Limb (tissue), 2 donors: ENCODE measurements around the gene AARS1.
"Not testable (repeated sequence)": the region's sequence is repeated elsewhere in the genome, so short reads cannot be mapped to it uniquely, and the experiment has no call there.

Experiments used
- DNase-seq, 2 donors: peaks; one replicate each; pipeline ENCODE4 v3.0.0-alpha.2; 2016; ENCODE audit errors: extremely low spot score in 2 of 2

The AARS1 gene

GRCh38 chr16:70289229-70290094 is at the start of gene AARS1:
Gene AARS1 (minus strand): TSS chr16:70289506. CDS start chr16:70282763, 6,743 bp downstream.
- peak; percentile 96 to 98 for DNase-seq

- DNase-seq, result no peak
These were observed 48.5 kb upstream of the AARS1 start for GRCh38 chr16:70337814-70338213.

GRCh38 chr16:70332728-70333127 is 43.4 kb upstream of the AARS1 start:
- not testable (repeated sequence) for DNase-seq

- no peak for DNase-seq
These were observed 42.5 kb upstream of the AARS1 start for GRCh38 chr16:70331588-70332358.

GRCh38 chr16:70331091-70331490 is 41.8 kb upstream of the AARS1 start:
- DNase-seq, result no peak

- no peak for DNase-seq
These were observed 35.9 kb upstream of the AARS1 start for GRCh38 chr16:70324998-70325747.

GRCh38 chr16:70320121-70320520 is 30.8 kb upstream of the AARS1 start:
- no peak for DNase-seq

GRCh38 chr16:70307726-70308125 is 18.4 kb upstream of the AARS1 start:
- not testable (repeated sequence) for DNase-seq

- no peak for DNase-seq
These were observed 17.6 kb upstream of the AARS1 start for GRCh38 chr16:70306880-70307279.

GRCh38 chr16:70304892-70305448 is 15.7 kb upstream of the AARS1 start:
- DNase-seq, result no peak

- DNase-seq, result no peak
These were observed 13.4 kb upstream of the AARS1 start for GRCh38 chr16:70302745-70303144.

GRCh38 chr16:70301121-70301520 is 11.8 kb upstream of the AARS1 start:
- no peak for DNase-seq

- DNase-seq, result peak; percentile 73 to 87
These were observed 10.0 kb upstream of the AARS1 start, which contains the start of gene DDX19B for GRCh38 chr16:70298988-70299938. Gene DDX19B (plus strand): TSS chr16:70299186. CDS start chr16:70299298, 112 bp downstream.

GRCh38 chr16:70295634-70296033 is 6.3 kb upstream of the AARS1 start:
- no peak for DNase-seq

- no peak for DNase-seq
These were observed 5.2 kb upstream of the AARS1 start for GRCh38 chr16:70294385-70295025.

GRCh38 chr16:70292148-70292547 is 2.8 kb upstream of the AARS1 start:
- DNase-seq, result not testable (repeated sequence)

- DNase-seq, result no peak
These were observed 1.7 kb upstream of the AARS1 start for GRCh38 chr16:70290949-70291519.

- not testable (repeated sequence) for DNase-seq
These were observed 1.9 kb downstream of the AARS1 start for GRCh38 chr16:70287304-70287971.

- DNase-seq, result no peak
These were observed 12.9 kb downstream of the AARS1 start for GRCh38 chr16:70276392-70276791.
